Stimulated activated CD8-positive, alpha-beta memory T cell treated with anti-CD3 and anti-CD28 coated beads, Interleukin-4, amount 100 ng/mL, for 48 hours (primary cell): ENCODE data around the gene RIPK4.
"Not testable (repeated sequence)": the region's sequence is repeated elsewhere in the genome, so short reads cannot be mapped to it uniquely, and the experiment has no call there.

Source experiments
- DNase-seq: peaks from one replicate; pipeline ENCODE4 v3.0.0-alpha.2; 2020

Gene RIPK4

GRCh38 chr21:41733951-41734689 is 32.7 kb downstream of the RIPK4 start:
- no peak for DNase-seq

- no peak for DNase-seq
Measured at GRCh38 chr21:41731081-41731480, 35.8 kb downstream of the RIPK4 start.

GRCh38 chr21:41730367-41730765 is 36.5 kb downstream of the RIPK4 start:
- DNase-seq, result no peak

- DNase-seq, result no peak
Measured at GRCh38 chr21:41729701-41730366, 37.0 kb downstream of the RIPK4 start.

GRCh38 chr21:41727784-41728763 is 38.8 kb downstream of the RIPK4 start:
- no peak for DNase-seq

GRCh38 chr21:41726970-41727783 is 39.7 kb downstream of the RIPK4 start:
- DNase-seq, result no peak

- no peak for DNase-seq
Measured at GRCh38 chr21:41726630-41726969, 40.3 kb downstream of the RIPK4 start.

GRCh38 chr21:41726058-41726558 is 40.7 kb downstream of the RIPK4 start:
- no peak for DNase-seq

- no peak for DNase-seq
Measured at GRCh38 chr21:41725421-41726031, 41.3 kb downstream of the RIPK4 start.

GRCh38 chr21:41723835-41724234 is 43.0 kb downstream of the RIPK4 start:
- not testable (repeated sequence) for DNase-seq

GRCh38 chr21:41722052-41723018 is 44.5 kb downstream of the RIPK4 start:
- no peak for DNase-seq

- no peak for DNase-seq
Measured at GRCh38 chr21:41720250-41720649, 46.6 kb downstream of the RIPK4 start.

GRCh38 chr21:41719691-41720090 is 47.2 kb downstream of the RIPK4 start:
- DNase-seq, result no peak

- DNase-seq, result no peak
Measured at GRCh38 chr21:41717573-41718330, 49.1 kb downstream of the RIPK4 start.

GRCh38 chr21:41716751-41717150 is 50.1 kb downstream of the RIPK4 start:
- DNase-seq, result no peak

- DNase-seq, result no peak
Measured at GRCh38 chr21:41715649-41716281, 51.1 kb downstream of the RIPK4 start.

- DNase-seq, result not testable (repeated sequence)
Measured at GRCh38 chr21:41714299-41714865, 52.5 kb downstream of the RIPK4 start.

GRCh38 chr21:41713495-41714281 is 53.2 kb downstream of the RIPK4 start:
- DNase-seq, result no peak
